Measurements from ENCODE around the gene RIN2.

GRCh38 chr20:19711126-19711525, 46.9 kb upstream of the RIN2 start:
- TF ChIP-seq CTCF (IDR thresholded peaks at IDR 0.05) (peak in 1 of 3 donors; percentile 74), POLR2A (IDR thresholded peaks at IDR 0.05) (no peak)
